Mononuclear cell (primary cell): ENCODE data around the gene PSME3IP1. TPM values are rescaled to one million over a fixed set of nuclear protein-coding genes. Genes with fewer than 3 reads are reported as not detected.
A peak's percentile ranks its signal among the peaks of the same experiment; 100 is the strongest.

ENCODE experiments used
- H3K27me3 ChIP-seq: 2 replicates; pipeline ENCODE4 v1.6.0; 2011; ENCODE audit warnings: low read length, control low read depth; ENCODE audit not compliant: insufficient read depth
- H3K4me1 ChIP-seq: 2 replicates; pipeline ENCODE4 v1.5.1; 2011; ENCODE audit warnings: mild to moderate bottlenecking, low read length, control low read depth; ENCODE audit not compliant: insufficient read depth
- H3K4me3 ChIP-seq: 2 replicates; pipeline ENCODE4 v1.5.1; 2011; ENCODE audit warnings: mild to moderate bottlenecking, low read length, moderate library complexity
- H3K9me3 ChIP-seq: 2 replicates; pipeline ENCODE4 v1.5.1; 2011; ENCODE audit warnings: low read depth, mild to moderate bottlenecking, control low read depth, low read length
- total RNA-seq: library from RNA; depleted of rRNA; stranded (reverse); fragments of >200 nt; gene quantifications from one replicate; pipeline ENCODE4 v1.2.3, GENCODE V29; 2012

Gene PSME3IP1
- total RNA-seq: 75.2 TPM

- H3K27me3 ChIP-seq: no peaks in the 10 kb centered on the region
- H3K4me1 ChIP-seq: peaks cover 38% of the 10 kb centered on the region
- H3K9me3 ChIP-seq: no peaks in the 10 kb centered on the region
- H3K4me3 ChIP-seq: peak within 1 kb of the TSS; percentile 97
Measured at GRCh38 chr16:57185945-57186871, at the start of gene PSME3IP1, which contains the start of gene RSPRY1. TSS of gene PSME3IP1 (minus strand) at chr16:57186039. CDS start at chr16:57173854, 12,185 bp downstream. TSS of gene RSPRY1 (plus strand) at chr16:57186329. CDS start at chr16:57204659, 18,330 bp downstream.

- Histone ChIP-seq H3K9me3 (no peaks in the 10 kb centered on the region), H3K4me1 (peaks cover 7% of the 10 kb centered on the region), H3K4me3 (no peak overlapping the region), H3K27me3 (no peaks in the 10 kb centered on the region)
Measured at GRCh38 chr16:57235128-57236021, 49.5 kb upstream of the PSME3IP1 start.

- Histone ChIP-seq H3K4me1 (peaks cover 7% of the 10 kb centered on the region), H3K9me3 (no peaks in the 10 kb centered on the region), H3K27me3 (no peaks in the 10 kb centered on the region), H3K4me3 (no peak overlapping the region)
Measured at GRCh38 chr16:57234707-57235092, 48.9 kb upstream of the PSME3IP1 start.

GRCh38 chr16:57233944-57234706 lies 48.3 kb upstream of the PSME3IP1 start:
- H3K4me3 ChIP-seq: no peak overlapping the region
- no peaks in the 10 kb centered on the region for H3K27me3 ChIP-seq
- H3K9me3 ChIP-seq: no peaks in the 10 kb centered on the region
- H3K4me1 ChIP-seq: peaks cover 7% of the 10 kb centered on the region

- H3K27me3 ChIP-seq: no peaks in the 10 kb centered on the region
- no peaks in the 10 kb centered on the region for H3K9me3 ChIP-seq
- H3K4me1 ChIP-seq: peaks cover 7% of the 10 kb centered on the region
- no peak overlapping the region for H3K4me3 ChIP-seq
Measured at GRCh38 chr16:57231821-57232350, 46.0 kb upstream of the PSME3IP1 start.

- Histone ChIP-seq H3K9me3 (no peaks in the 10 kb centered on the region), H3K4me1 (no peaks in the 10 kb centered on the region), H3K27me3 (no peaks in the 10 kb centered on the region), H3K4me3 (no peak overlapping the region)
Measured at GRCh38 chr16:57229079-57229478, 43.2 kb upstream of the PSME3IP1 start.

GRCh38 chr16:57226701-57227621 lies 41.1 kb upstream of the PSME3IP1 start:
- Histone ChIP-seq H3K27me3 (no peaks in the 10 kb centered on the region), H3K4me1 (no peaks in the 10 kb centered on the region), H3K9me3 (no peaks in the 10 kb centered on the region), H3K4me3 (no peak overlapping the region)

- Histone ChIP-seq H3K4me1 (no peaks in the 10 kb centered on the region), H3K4me3 (no peak overlapping the region), H3K27me3 (no peaks in the 10 kb centered on the region), H3K9me3 (no peaks in the 10 kb centered on the region)
Measured at GRCh38 chr16:57225978-57226377, 40.1 kb upstream of the PSME3IP1 start.

GRCh38 chr16:57224651-57225335 lies 39.0 kb upstream of the PSME3IP1 start:
- Histone ChIP-seq H3K27me3 (no peaks in the 10 kb centered on the region), H3K4me3 (no peak overlapping the region), H3K4me1 (no peaks in the 10 kb centered on the region), H3K9me3 (no peaks in the 10 kb centered on the region)

- no peak overlapping the region for H3K4me3 ChIP-seq
- H3K27me3 ChIP-seq: no peaks in the 10 kb centered on the region
- no peaks in the 10 kb centered on the region for H3K4me1 ChIP-seq
- no peaks in the 10 kb centered on the region for H3K9me3 ChIP-seq
Measured at GRCh38 chr16:57223057-57223456, 37.2 kb upstream of the PSME3IP1 start.

GRCh38 chr16:57216968-57217367 lies 31.1 kb upstream of the PSME3IP1 start:
- H3K27me3 ChIP-seq: no peaks in the 10 kb centered on the region
- H3K4me1 ChIP-seq: no peaks in the 10 kb centered on the region
- no peak overlapping the region for H3K4me3 ChIP-seq
- H3K9me3 ChIP-seq: peaks cover 22% of the 10 kb centered on the region

GRCh38 chr16:57213462-57213861 lies 27.6 kb upstream of the PSME3IP1 start:
- Histone ChIP-seq H3K4me3 (no peak overlapping the region), H3K4me1 (no peaks in the 10 kb centered on the region), H3K27me3 (no peaks in the 10 kb centered on the region), H3K9me3 (peaks cover 22% of the 10 kb centered on the region)

- no peak overlapping the region for H3K4me3 ChIP-seq
- no peaks in the 10 kb centered on the region for H3K9me3 ChIP-seq
- no peaks in the 10 kb centered on the region for H3K27me3 ChIP-seq
- H3K4me1 ChIP-seq: no peaks in the 10 kb centered on the region
Measured at GRCh38 chr16:57209780-57210179, 23.9 kb upstream of the PSME3IP1 start.
